GM20000 (cell line): Measurements from ENCODE around the gene PKN2.

Experiments used
- DNase-seq: peaks from one replicate; pipeline ENCODE4 v3.0.0; 2012; ENCODE audit warnings: low spot score
- CTCF ChIP-seq: IDR thresholded peaks from 2 replicates; pipeline ENCODE4 v1.5.1; 2012; ENCODE audit warnings: mild to moderate bottlenecking, control low read depth; ENCODE audit errors: extremely low read depth, missing control alignments

Gene PKN2

DNA sequence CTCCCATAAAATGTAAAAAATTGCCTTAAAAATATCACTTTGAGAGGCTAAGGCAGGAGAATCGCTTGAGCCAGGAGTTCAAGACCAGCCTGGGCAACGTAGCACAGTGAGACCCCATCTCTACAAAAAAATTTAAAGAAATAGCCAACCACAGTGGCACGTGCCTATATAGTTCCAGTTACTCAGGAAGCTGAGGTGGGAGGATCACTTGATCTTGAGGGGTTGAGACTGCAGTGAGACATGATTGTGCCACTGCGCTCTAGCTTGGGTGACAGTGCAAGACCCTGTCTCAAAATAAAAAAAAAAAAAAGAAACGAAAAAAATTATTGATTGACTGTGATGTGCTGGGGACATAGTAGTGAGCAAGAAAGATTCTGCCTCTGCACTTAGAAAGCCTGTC, 38.4 kb downstream of the PKN2 start:
- TF ChIP-seq CTCF = no peak
- DNase-seq = no peak

- no peak for DNase-seq
- no peak for TF ChIP-seq CTCF
These were observed 42.6 kb downstream of the PKN2 start for GRCh38 chr1:88726697-88727096.

GRCh38 chr1:88727205-88727604, 43.1 kb downstream of the PKN2 start:
- TF ChIP-seq CTCF = no peak

GRCh38 chr1:88729297-88729696, 45.2 kb downstream of the PKN2 start:
- TF ChIP-seq CTCF = no peak

More at GRCh38 chr1:88727205-88727604, 43.1 kb downstream of the PKN2 start:
- no peak for DNase-seq

DNA sequence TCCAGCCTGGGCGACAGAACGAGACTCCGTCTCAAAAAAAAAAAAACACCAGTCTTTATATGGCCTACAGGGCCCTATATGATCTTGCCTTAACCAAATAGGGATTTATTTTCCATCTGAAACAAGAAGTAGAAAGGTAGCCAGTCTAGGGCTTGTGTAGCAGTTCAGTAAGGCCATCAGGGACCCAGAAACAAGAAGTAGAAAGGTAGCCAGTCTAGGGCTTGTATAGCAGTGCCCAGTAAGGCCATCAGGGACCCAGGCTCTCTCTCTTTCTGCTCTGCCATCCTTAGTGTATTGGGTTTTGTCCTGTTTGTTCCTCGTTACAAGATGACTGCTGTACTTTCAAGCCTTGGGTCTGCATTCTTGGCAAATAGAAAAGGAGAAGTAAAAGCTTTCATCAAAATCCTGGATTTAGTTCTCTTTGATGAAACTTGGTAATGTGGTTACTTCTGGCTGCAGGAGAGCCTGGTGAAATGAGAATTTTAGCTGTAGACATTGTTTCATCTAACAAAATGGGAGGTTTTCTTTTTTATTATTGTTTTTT, 46.1 kb downstream of the PKN2 start:
- no peak for DNase-seq
- no peak for TF ChIP-seq CTCF

More at GRCh38 chr1:88729297-88729696, 45.2 kb downstream of the PKN2 start:
- DNase-seq = no peak

DNA sequence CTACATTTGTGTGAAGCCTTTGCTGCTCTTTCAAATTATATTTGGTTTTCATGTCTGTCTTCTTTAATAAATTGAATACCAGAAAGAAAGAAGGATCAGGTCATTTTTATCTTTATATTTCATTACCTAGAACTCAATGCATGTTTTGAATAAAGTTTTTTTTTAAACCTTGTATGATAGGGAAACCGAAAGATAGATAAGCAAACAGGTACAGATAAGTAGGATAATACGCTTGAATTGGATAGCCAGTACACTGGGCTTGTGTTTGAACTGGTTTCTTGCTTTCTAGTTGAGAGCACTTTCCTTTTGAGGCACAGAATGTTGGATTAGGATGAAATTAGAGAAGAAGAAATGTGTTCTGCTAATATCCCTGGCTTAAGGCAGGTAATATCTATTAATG, 46.9 kb downstream of the PKN2 start:
- DNase-seq = no peak

More for the DNA sequence above, 46.9 kb downstream of the PKN2 start:
- TF ChIP-seq CTCF = no peak
